SW480 (cell line): ENCODE data around the gene RCN2.
"Not testable (repeated sequence)": the region's sequence is repeated elsewhere in the genome, so short reads cannot be mapped to it uniquely, and the experiment has no call there.

Experiments
- DNase-seq: peaks from one replicate; pipeline ENCODE4 v3.0.0-alpha.2; 2016; ENCODE audit warnings: low spot score

The RCN2 gene

GRCh38 chr15:76931397-76932134 is at the start of gene RCN2:
Gene RCN2, plus strand, starts transcription at chr15:76931749. Its CDS starts 93 bp downstream, at chr15:76931842.
- DNase-seq = peak; percentile 93

DNA sequence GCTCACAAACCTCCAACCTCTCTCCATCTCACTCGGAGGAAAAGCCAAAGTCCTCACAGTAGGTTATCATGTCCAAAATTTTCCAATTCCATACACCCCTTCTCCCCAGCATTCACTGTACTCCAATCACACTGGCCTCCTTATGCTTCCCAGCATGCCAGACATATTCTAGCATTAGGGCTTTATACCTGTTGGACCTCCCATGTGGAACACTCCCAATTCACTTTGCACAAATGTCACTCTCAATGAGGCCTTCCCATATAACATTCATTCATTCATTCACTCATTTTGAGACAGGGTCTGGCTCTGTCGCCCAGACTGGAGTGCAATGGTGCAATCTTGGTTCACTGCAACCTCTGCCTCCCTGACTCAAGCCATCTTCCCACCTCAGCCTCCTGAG is 46.3 kb upstream of the RCN2 start:
- no peak for DNase-seq

GRCh38 chr15:76887280-76888141 is 44.0 kb upstream of the RCN2 start:
- DNase-seq = not testable (repeated sequence)

GRCh38 chr15:76892836-76893235 is 38.7 kb upstream of the RCN2 start:
- DNase-seq = not testable (repeated sequence)

DNA sequence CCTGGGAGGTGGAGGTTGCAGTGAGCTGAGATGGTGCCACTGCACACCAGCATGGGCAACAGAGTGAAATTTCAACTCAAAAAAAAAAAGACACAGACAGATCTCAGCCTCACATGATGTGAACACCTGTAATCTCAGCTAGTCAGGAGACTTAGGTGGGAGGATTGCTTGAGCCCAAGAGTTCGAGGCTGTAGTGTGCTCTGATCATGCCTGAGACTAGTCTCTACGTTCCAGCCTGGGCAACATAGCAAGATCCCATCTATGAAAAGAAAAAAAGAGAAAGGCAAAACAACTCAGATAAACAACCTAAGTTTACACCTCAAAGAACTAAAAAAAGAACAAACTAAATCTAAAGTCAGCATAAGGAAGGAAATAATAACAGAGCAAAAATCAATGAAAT is 37.4 kb upstream of the RCN2 start:
- no peak for DNase-seq

DNA sequence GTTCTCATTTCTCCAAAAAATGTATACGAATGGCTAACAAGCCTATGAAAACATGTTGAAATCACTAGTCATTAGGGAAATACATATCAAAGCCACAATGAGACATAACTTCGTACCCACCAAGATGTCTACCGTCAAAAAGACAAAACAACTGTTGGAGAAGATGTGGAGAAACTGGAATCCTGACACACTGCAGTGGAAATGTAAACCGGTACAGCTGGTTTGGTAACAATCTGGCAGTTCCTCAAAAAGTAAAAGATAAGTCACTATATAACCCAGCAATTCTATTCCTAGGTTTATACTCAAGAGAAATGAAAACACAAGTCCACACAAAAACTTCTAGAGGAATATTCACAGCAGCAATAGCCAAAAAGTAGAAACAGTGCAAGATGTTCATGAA is 33.4 kb upstream of the RCN2 start:
- no peak for DNase-seq

DNA sequence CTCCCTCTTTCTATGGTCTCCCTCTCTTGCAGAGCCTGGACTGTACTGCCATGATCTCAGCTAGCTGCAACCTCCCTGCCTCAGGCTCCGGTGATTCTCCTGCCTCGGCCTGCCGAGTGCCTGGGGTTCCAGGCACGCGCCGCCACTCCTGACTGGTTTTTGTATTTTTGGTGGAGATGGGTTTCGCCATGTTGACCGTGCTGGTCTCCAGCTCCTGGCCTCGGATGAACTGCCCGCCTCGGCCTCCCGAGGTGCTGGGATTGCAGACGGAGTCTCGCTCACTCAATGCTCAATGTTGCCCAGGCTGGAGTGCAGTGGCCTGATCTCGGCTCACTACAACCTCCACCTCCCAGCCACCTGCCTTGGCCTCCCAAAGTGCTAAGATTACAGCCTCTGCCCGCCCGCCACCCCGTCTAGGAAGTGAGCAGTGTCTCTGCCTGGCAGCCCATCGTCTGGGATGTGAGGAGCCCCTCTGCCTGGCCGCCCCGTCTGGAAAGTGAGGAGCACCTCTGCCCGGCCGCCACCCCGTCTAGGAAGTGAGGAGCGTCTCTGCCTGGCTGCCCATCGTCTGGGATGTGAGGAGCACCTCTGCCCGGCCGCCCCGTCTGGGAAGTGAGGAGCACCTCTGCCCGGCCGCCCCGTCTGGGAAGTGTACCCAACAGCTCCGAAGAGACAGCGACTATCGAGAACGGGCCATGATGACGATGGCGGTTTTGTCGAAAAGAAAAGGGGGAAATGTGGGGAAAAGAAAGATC is 32.2 kb upstream of the RCN2 start:
- DNase-seq = not testable (repeated sequence)

- not testable (repeated sequence) for DNase-seq
These were observed 31.6 kb upstream of the RCN2 start for GRCh38 chr15:76899931-76900310.

- DNase-seq = no peak
These were observed 29.6 kb upstream of the RCN2 start for GRCh38 chr15:76901965-76902364.

- peak; percentile 50 for DNase-seq
These were observed 28.3 kb upstream of the RCN2 start for GRCh38 chr15:76903251-76903681.

- peak; percentile 64 for DNase-seq
These were observed 27.0 kb upstream of the RCN2 start for GRCh38 chr15:76904461-76905012.

GRCh38 chr15:76905013-76905839 is 26.3 kb upstream of the RCN2 start, which contains the start of gene SCAPER:
Gene SCAPER, minus strand, starts transcription at chr15:76905340. Its CDS starts 21,523 bp downstream, at chr15:76883817.
- DNase-seq = peak; percentile 82

- no peak for DNase-seq
These were observed 25.7 kb upstream of the RCN2 start for GRCh38 chr15:76905855-76906254.

- DNase-seq = no peak
These were observed 19.1 kb upstream of the RCN2 start for GRCh38 chr15:76912430-76912829.

GRCh38 chr15:76913737-76914136 is 17.8 kb upstream of the RCN2 start:
- no peak for DNase-seq

DNA sequence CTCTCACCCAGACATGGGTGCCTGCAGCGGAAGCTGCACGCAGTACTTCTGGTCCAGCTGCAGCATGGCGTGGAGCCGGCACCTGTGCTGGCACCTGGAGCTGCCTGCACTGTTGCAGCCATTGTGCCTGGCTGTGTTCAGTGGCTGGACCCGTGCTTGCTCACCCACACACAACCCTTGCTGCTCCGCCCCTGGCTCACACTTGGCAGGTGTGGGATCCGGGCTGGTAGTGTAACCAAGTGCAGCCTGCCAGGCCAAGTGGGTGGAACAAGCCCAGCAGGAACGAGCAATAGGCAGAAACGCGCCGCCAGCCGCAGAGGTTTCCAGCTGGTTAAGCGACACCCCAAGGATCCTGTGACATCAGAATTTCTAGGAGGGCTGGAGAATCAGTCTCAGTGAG is 15.2 kb upstream of the RCN2 start:
- DNase-seq = no peak

- no peak for DNase-seq
These were observed 3.3 kb upstream of the RCN2 start for GRCh38 chr15:76928201-76928600.

- DNase-seq = no peak
These were observed 2.4 kb upstream of the RCN2 start for GRCh38 chr15:76929011-76929760.

GRCh38 chr15:76930831-76931396 is 635 bp upstream of the RCN2 start:
- peak; percentile 37 for DNase-seq
